ENCODE data around the gene CSNK1D. TPM values are rescaled to one million over a fixed set of nuclear protein-coding genes. Genes with fewer than 3 reads are reported as not detected.
A peak's percentile ranks its signal among the peaks of the same experiment; 100 is the strongest.

CSNK1D gene
- total RNA-seq, 1 donor from 2014 or later, result 150 TPM

DNA sequence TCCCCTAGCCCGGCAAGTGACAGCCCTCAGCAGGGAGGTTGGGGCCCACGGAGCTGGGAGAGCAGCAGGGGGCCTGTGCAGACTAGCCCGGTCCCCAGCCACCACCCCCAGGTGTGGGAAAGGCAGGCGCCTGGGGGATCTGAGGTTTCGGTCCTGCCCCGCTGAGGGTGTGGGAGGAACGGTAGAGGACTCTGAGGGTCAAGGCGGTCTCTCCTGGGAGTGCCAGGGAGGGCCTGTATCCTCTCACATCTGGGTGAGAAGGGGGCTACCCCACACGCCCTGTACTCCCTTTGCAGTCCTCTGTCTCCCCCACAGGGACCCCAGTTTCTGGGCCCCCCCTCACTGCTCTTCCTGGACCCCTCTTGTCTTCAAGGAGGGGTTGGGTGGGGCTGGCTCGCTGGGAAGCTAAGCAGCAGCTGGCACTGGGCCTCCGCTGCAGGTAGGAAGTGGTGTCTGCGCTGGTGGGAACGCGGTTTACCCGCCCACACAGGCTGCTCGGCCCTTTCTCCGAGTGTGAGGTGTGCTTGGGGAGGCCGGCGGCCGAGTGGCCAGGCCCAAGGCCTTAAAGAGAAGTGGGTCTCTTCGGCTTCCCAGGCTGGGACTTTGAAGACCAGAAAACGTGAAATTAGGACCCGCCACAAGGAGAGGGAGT, 28.5 kb upstream of the CSNK1D start:
- no peak for ATAC-seq
- peak; percentile 67 for DNase-seq
- H3K27me3 ChIP-seq, result no peaks in the 10 kb centered on the region
- H3K27ac ChIP-seq, result no peak overlapping the region
- H3K9me3 ChIP-seq, result no peaks in the 10 kb centered on the region
- TF ChIP-seq, protein P1, sequence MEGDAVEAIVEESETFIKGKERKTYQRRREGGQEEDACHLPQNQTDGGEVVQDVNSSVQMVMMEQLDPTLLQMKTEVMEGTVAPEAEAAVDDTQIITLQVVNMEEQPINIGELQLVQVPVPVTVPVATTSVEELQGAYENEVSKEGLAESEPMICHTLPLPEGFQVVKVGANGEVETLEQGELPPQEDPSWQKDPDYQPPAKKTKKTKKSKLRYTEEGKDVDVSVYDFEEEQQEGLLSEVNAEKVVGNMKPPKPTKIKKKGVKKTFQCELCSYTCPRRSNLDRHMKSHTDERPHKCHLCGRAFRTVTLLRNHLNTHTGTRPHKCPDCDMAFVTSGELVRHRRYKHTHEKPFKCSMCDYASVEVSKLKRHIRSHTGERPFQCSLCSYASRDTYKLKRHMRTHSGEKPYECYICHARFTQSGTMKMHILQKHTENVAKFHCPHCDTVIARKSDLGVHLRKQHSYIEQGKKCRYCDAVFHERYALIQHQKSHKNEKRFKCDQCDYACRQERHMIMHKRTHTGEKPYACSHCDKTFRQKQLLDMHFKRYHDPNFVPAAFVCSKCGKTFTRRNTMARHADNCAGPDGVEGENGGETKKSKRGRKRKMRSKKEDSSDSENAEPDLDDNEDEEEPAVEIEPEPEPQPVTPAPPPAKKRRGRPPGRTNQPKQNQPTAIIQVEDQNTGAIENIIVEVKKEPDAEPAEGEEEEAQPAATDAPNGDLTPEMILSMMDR (IDR thresholded peaks at IDR 0.05), result no peak
- no peaks in the 10 kb centered on the region for H3K36me3 ChIP-seq
- H3K4me3 ChIP-seq, result no peak overlapping the region
- intact Hi-C loops (cut with DNase I), result no loop called here
- H3K4me1 ChIP-seq, result peaks cover 21% of the 10 kb centered on the region

DNA sequence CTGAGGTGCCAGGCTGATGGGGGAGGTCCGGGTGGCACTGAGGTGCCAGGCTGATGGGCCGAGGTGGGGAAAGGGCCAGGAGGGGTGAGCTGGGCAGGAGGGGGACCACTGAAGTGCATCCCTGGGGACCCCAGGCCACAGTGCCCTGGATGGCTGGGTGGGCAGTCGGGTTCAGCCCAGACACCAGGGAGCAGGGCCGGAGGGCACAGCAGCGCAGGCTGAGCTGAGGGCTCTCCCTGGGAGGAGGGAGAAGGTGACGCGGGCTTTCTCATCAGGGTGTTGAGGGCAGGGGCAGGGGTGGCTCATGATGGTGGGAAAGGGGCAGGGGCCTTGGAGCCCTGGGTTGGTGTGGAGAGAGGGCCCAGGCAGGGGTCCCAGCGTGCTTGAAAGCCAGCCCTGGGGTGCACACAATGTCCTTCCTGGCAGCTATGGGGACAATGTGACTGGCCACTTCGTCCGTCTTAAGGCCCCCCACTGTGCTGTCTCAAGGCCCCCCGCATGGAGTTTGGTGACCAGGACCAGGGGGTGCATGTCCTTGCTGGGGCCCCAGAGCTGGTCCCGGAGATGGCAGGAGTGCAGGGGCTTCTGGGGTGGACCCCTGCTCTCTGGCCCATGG, 27.9 kb upstream of the CSNK1D start:
- Histone ChIP-seq H3K36me3 (no peaks in the 10 kb centered on the region), H3K27me3 (no peaks in the 10 kb centered on the region), H3K27ac (no peak overlapping the region), H3K9me3 (no peaks in the 10 kb centered on the region), H3K4me3 (no peak overlapping the region), H3K4me1 (peaks cover 27% of the 10 kb centered on the region)
- DNase-seq (no peak), ATAC-seq (no peak)
- intact Hi-C loops (cut with DNase I), result no loop called here
- TF ChIP-seq, protein P1 (IDR thresholded peaks at IDR 0.05), result no peak

DNA sequence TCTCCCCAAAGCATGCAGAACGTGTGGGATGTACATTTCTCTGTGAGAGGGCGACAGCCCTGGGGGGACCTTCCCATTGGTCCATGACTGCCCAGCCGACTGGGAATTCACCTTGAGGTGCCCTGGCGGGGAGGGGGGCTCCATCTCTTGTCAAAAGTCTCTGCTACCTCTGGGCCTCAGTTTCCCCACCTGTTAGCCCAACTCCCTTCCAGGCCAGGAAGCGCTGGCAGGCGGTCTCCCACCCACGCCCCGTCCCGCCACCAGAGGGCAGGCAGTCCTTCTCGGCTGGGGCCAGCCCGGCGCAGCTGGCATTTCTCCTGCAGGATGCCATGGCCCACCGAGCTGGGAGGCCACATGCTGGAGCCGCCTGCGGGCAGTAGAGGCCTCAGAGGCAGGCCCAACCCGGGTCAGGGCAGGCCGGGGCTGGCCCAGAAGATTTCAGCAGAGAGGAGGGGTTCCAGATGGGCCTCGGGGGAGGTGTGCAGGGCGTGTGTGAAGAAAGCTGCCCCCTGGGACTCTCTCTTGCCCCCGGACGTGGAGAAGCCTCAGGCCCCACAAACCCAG, 27.3 kb upstream of the CSNK1D start:
- Histone ChIP-seq H3K4me1 (peaks cover 29% of the 10 kb centered on the region), H3K36me3 (no peaks in the 10 kb centered on the region), H3K4me3 (no peak overlapping the region), H3K9me3 (no peaks in the 10 kb centered on the region), H3K27me3 (no peaks in the 10 kb centered on the region), H3K27ac (no peak overlapping the region)
- peak; percentile 85 for DNase-seq
- ATAC-seq, result peak; percentile 32
- TF ChIP-seq, protein P1 (IDR thresholded peaks at IDR 0.05), result peak; percentile 76
- intact Hi-C loops (cut with DNase I), result no loop called here

DNA sequence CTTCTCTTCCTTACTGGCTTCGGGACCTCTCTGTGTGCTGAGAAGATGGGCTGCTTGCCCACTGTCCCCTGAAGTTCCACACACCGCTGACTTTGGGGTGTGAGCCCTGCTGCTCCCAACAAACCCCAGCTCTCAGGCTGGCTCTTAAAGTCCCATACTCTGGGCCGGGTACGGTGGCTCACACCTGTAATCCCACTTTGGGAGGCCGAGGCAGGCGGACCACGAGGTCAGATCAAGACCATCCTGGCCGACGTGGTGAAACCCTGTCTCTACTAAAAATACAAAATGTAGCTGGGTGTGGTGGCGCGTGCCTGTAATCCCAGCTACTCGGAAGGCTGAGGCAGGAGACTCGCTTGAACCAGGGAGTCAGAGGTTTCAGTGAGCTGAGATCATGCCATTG, 26.7 kb upstream of the CSNK1D start:
- ATAC-seq, result no peak
- no peak for DNase-seq
- H3K27ac ChIP-seq, result no peak overlapping the region
- no peaks in the 10 kb centered on the region for H3K36me3 ChIP-seq
- no peaks in the 10 kb centered on the region for H3K27me3 ChIP-seq
- H3K4me1 ChIP-seq, result peaks cover 35% of the 10 kb centered on the region
- no peak overlapping the region for H3K4me3 ChIP-seq
- intact Hi-C loops (cut with DNase I), result no loop called here
- TF ChIP-seq, protein P1 (IDR thresholded peaks at IDR 0.05), result no peak
- H3K9me3 ChIP-seq, result no peaks in the 10 kb centered on the region

GRCh38 chr17:82299452-82299851, 26.0 kb upstream of the CSNK1D start:
- Histone ChIP-seq H3K27ac (no peak overlapping the region), H3K9me3 (no peaks in the 10 kb centered on the region), H3K4me1 (peaks cover 37% of the 10 kb centered on the region), H3K4me3 (no peak overlapping the region), H3K36me3 (no peaks in the 10 kb centered on the region), H3K27me3 (no peaks in the 10 kb centered on the region)
- intact Hi-C loops (cut with DNase I), result no loop called here
- ATAC-seq (no peak), DNase-seq (no peak)
- TF ChIP-seq, protein P1 (IDR thresholded peaks at IDR 0.05), result no peak
